Glutamatergic neuron (in vitro differentiated cells): ENCODE measurements around the gene DDX59. TPM values are rescaled to one million over a fixed set of nuclear protein-coding genes. Genes with fewer than 3 reads are reported as not detected.
"Not testable (repeated sequence)": the region's sequence is repeated elsewhere in the genome, so short reads cannot be mapped to it uniquely, and the experiment has no call there.

Source experiments
- DNase-seq: peaks from one replicate; pipeline ENCODE4 v3.0.0; 2022
- H3K27ac Mint-ChIP-seq: one replicate; pipeline ENCODE4 v1.8.0; 2020; ENCODE audit warnings: mild to moderate bottlenecking, mixed read lengths, inconsistent platforms; ENCODE audit not compliant: unreplicated experiment
- H3K27me3 Mint-ChIP-seq: one replicate; pipeline ENCODE4 v1.8.0; 2020; ENCODE audit warnings: mild to moderate bottlenecking, moderate library complexity, mixed read lengths, inconsistent platforms; ENCODE audit not compliant: unreplicated experiment
- H3K36me3 Mint-ChIP-seq: one replicate; pipeline ENCODE4 v1.8.0; 2020; ENCODE audit warnings: mild to moderate bottlenecking, mixed read lengths, inconsistent platforms; ENCODE audit not compliant: unreplicated experiment
- H3K4me1 Mint-ChIP-seq: one replicate; pipeline ENCODE4 v1.8.0; 2020; ENCODE audit warnings: mild to moderate bottlenecking, low read depth, mixed read lengths, inconsistent platforms; ENCODE audit not compliant: unreplicated experiment
- H3K4me3 Mint-ChIP-seq: one replicate; pipeline ENCODE4 v1.8.0; 2020; ENCODE audit warnings: mild to moderate bottlenecking, mixed read lengths, inconsistent platforms; ENCODE audit not compliant: unreplicated experiment
- H3K9me3 Mint-ChIP-seq: one replicate; pipeline ENCODE4 v1.8.0; 2020; ENCODE audit warnings: mild to moderate bottlenecking, moderate library complexity, mixed read lengths, inconsistent platforms; ENCODE audit not compliant: unreplicated experiment
- CTCF ChIP-seq: fragments of 200-600 bp; sonication (generic); IDR thresholded peaks from one replicate; pipeline ENCODE4 v1.5.0; 2021; ENCODE audit not compliant: partially characterized antibody, unreplicated experiment
- total RNA-seq: library from RNA; stranded (reverse); fragmentation: NEBNext Ultra II Directional; extraction: Animal tissue kit (Norgen Biotek cat#: 25700); gene quantifications from one replicate; pipeline ENCODE4 v1.2.1, GENCODE V29; 2021; ENCODE audit not compliant: unreplicated experiment

Gene DDX59
- total RNA-seq, 1 donor from 2014 or later, result 10.6 TPM

GRCh38 chr1:200634261-200635122 lies 35.2 kb downstream of the DDX59 start:
- peaks cover 6% of the 10 kb centered on the region for H3K4me1 Mint-ChIP-seq
- H3K9me3 Mint-ChIP-seq, result no peaks in the 10 kb centered on the region
- H3K36me3 Mint-ChIP-seq, result no peaks in the 10 kb centered on the region
- no peak for DNase-seq
- no peak overlapping the region for H3K4me3 Mint-ChIP-seq
- H3K27me3 Mint-ChIP-seq, result no peaks in the 10 kb centered on the region
- no peak overlapping the region for H3K27ac Mint-ChIP-seq
- TF ChIP-seq CTCF, result no peak

- no peak overlapping the region for H3K27ac Mint-ChIP-seq
- no peaks in the 10 kb centered on the region for H3K27me3 Mint-ChIP-seq
- no peak for DNase-seq
- H3K4me1 Mint-ChIP-seq, result peaks cover 6% of the 10 kb centered on the region
- H3K36me3 Mint-ChIP-seq, result no peaks in the 10 kb centered on the region
- no peaks in the 10 kb centered on the region for H3K9me3 Mint-ChIP-seq
- TF ChIP-seq CTCF, result no peak
- H3K4me3 Mint-ChIP-seq, result no peak overlapping the region
Measured at GRCh38 chr1:200631375-200631774, 38.3 kb downstream of the DDX59 start.

GRCh38 chr1:200630515-200630899 lies 39.2 kb downstream of the DDX59 start:
- H3K27ac Mint-ChIP-seq, result not testable (repeated sequence)

GRCh38 chr1:200629876-200630514 lies 39.7 kb downstream of the DDX59 start:
- Mint-ChIP-seq H3K9me3 (no peaks in the 10 kb centered on the region), H3K27me3 (no peaks in the 10 kb centered on the region), H3K36me3 (no peaks in the 10 kb centered on the region), H3K4me3 (no peak overlapping the region), H3K27ac (no peak overlapping the region), H3K4me1 (peaks cover 8% of the 10 kb centered on the region)
- DNase-seq, result no peak
- no peak for TF ChIP-seq CTCF

More at GRCh38 chr1:200630515-200630899, 39.2 kb downstream of the DDX59 start:
- not testable (repeated sequence) for H3K36me3 Mint-ChIP-seq, H3K4me3 Mint-ChIP-seq, H3K27me3 Mint-ChIP-seq, H3K4me1 Mint-ChIP-seq, DNase-seq, H3K9me3 Mint-ChIP-seq

GRCh38 chr1:200628223-200628881 lies 41.4 kb downstream of the DDX59 start:
- no peak for DNase-seq
- H3K4me1 Mint-ChIP-seq, result peaks cover 8% of the 10 kb centered on the region
- no peak overlapping the region for H3K4me3 Mint-ChIP-seq
- TF ChIP-seq CTCF, result no peak
- no peaks in the 10 kb centered on the region for H3K9me3 Mint-ChIP-seq
- H3K27me3 Mint-ChIP-seq, result no peaks in the 10 kb centered on the region
- H3K27ac Mint-ChIP-seq, result no peak overlapping the region
- no peaks in the 10 kb centered on the region for H3K36me3 Mint-ChIP-seq
